K562 (cell line): ENCODE results near the gene C15orf62. TPM values are rescaled to one million over a fixed set of nuclear protein-coding genes. Genes with fewer than 3 reads are reported as not detected.

Experiments
- AFF1 ChIP-seq, 2 experiments: fragments of 450-650 bp; IDR thresholded peaks; 2 replicates each; pipeline ENCODE4 v1.6.1; 2018; ENCODE audit warnings: mild to moderate bottlenecking in 2 of 2, low read depth in 1 of 2; ENCODE audit not compliant: partially characterized antibody in 2 of 2
- ATF3 ChIP-seq, 2 experiments: fragments of 450-650 bp in 1 of 2; sonication (generic) in 1 of 2; formaldehyde crosslinking in 1 of 2; IDR thresholded peaks in 1 of 2; conservative IDR thresholded peaks in 1 of 2; 2 replicates each; pipeline versions ENCODE4 v1.6.1 to v1.8.1; 2016 to 2023; ENCODE audit warnings: mild to moderate bottlenecking in 2 of 2, moderate library complexity in 2 of 2, inconsistent platforms in 1 of 2, missing genetic modification reagents in 1 of 2
- BACH1 ChIP-seq: fragments of 200-800 bp; sonication (Bioruptor generic); IDR thresholded peaks from 2 replicates; pipeline ENCODE4 v1.6.1; 2016; ENCODE audit warnings: missing genetic modification characterization, missing compliant biosample characterization
- C11orf30 ChIP-seq: fragments of 450-650 bp; IDR thresholded peaks from 2 replicates; pipeline ENCODE4 v1.6.1; 2016; ENCODE audit warnings: low read depth, mild to moderate bottlenecking
- CBFA2T2 ChIP-seq: fragments of 450-650 bp; conservative IDR thresholded peaks from 2 replicates; pipeline ENCODE4 v1.6.1; 2017; ENCODE audit warnings: mild to moderate bottlenecking
- E4F1 ChIP-seq: fragments of 250-450 bp; sonication (Bioruptor Pico); IDR thresholded peaks from 2 replicates; pipeline ENCODE4 v1.5.0; 2021; ENCODE audit warnings: mild to moderate bottlenecking, borderline replicate concordance
- ELK1 ChIP-seq: sonication (generic); formaldehyde crosslinking; IDR thresholded peaks from 2 replicates; pipeline ENCODE4 v1.8.1; 2022; ENCODE audit warnings: missing genetic modification reagents
- GATA2 ChIP-seq: sonication (generic); formaldehyde crosslinking; IDR thresholded peaks from 2 replicates; pipeline ENCODE4 v1.4.0; 2020; ENCODE audit warnings: mild to moderate bottlenecking, missing genetic modification reagents
- HNRNPLL ChIP-seq: fragments of 200-400 bp; formaldehyde crosslinking; IDR thresholded peaks from 2 replicates; pipeline ENCODE4 v1.6.1; 2017; ENCODE audit warnings: low read length, low read depth, mild to moderate bottlenecking; ENCODE audit not compliant: poor library complexity, severe bottlenecking
- KLF6 ChIP-seq: fragments of 250-450 bp; sonication (Bioruptor Pico); IDR thresholded peaks from 2 replicates; pipeline ENCODE4 v1.4.0; 2020; ENCODE audit warnings: mild to moderate bottlenecking, moderate library complexity, borderline replicate concordance
- MAFF ChIP-seq: IDR thresholded peaks from 2 replicates; pipeline ENCODE4 v1.6.1; 2012; ENCODE audit warnings: low read length, improper control_type of control experiment
- RBM25 ChIP-seq: fragments of 200-400 bp; formaldehyde crosslinking; IDR thresholded peaks from 2 replicates; pipeline ENCODE4 v1.6.1; 2018; ENCODE audit warnings: low read length, low read depth, moderate library complexity; ENCODE audit not compliant: severe bottlenecking
- SP2 ChIP-seq: IDR thresholded peaks from 2 replicates; pipeline ENCODE4 v1.6.1; 2011; ENCODE audit warnings: mild to moderate bottlenecking, low read depth, low read length, moderate library complexity; ENCODE audit not compliant: poor library complexity, severe bottlenecking; ENCODE audit errors: extremely low read depth
- TCF7L2 ChIP-seq: fragments of 150-350 bp; IDR thresholded peaks from 2 replicates; pipeline ENCODE4 v1.6.1; 2016; ENCODE audit warnings: low read depth, mild to moderate bottlenecking, low read length, moderate library complexity
- ZNF316 ChIP-seq: fragments of 450-650 bp; IDR thresholded peaks from 2 replicates; pipeline ENCODE4 v1.6.1; 2016
- ZNF766 ChIP-seq: fragments of 200-800 bp; sonication (Bioruptor generic); conservative IDR thresholded peaks from 2 replicates; pipeline ENCODE4 v1.6.1; 2016; ENCODE audit warnings: missing genetic modification characterization, missing compliant biosample characterization
- polyA plus RNA-seq, 8 experiments: library from polyadenylated mRNA; depleted of rRNA in 4 of 8; stranded (reverse) in 5 of 8; unstranded in 3 of 8; fragments of >200 nt; fragmentation: Nextera tagmentation in 2 of 8; fragmentation: Illumina TruSeq in 1 of 8; extraction: Ambion mirVana in 2 of 8; extraction: Trizol in 1 of 8; gene quantifications; 2 replicates each; pipeline versions ENCODE4 v1.2.1 to v1.2.3, GENCODE V29; 2011 to 2014; ENCODE audit warnings: inconsistent platforms in 1 of 8, missing spikeins in 1 of 8
- total RNA-seq, 7 experiments: library from RNA; depleted of rRNA in 6 of 7; stranded (reverse); fragments of >200 nt in 6 of 7; fragmentation: Illumina TruSeq in 2 of 7; extraction: Trizol in 2 of 7; gene quantifications; 2 replicates each; pipeline versions ENCODE4 v1.2.1 to v1.2.3, GENCODE V29; 2011 to 2021; ENCODE audit warnings: low replicate concordance in 1 of 7

Gene C15orf62
- total and polyA plus RNA-seq, 9 of the 15 experiments (the other 6 are each of a cell fraction or from before 2014, with no cell fraction given): 0.01 to 0.76 (median 0.30) TPM; not detected in 1

GRCh38 chr15:40793216-40793989, 23.6 kb downstream of the C15orf62 start (continued):
- TF ChIP-seq E4F1 (CRISPR knock-in tag) (no peak), KLF6 (no peak), HNRNPLL (no peak), RBM25 (no peak), SP2 (no peak), ZNF766 (CRISPR knock-in tag) (no peak), C11orf30 (peak; percentile 62), CBFA2T2 (no peak), ZNF316 (peak; percentile 79), TCF7L2 (no peak), GATA2 (CRISPR knock-in tag) (no peak), MAFF (peak; percentile 70; the same call in 1 of the 2 replicates), ELK1 (CRISPR knock-in tag) (no peak), ATF3 (IDR thresholded peaks at IDR 0.05) (peak; percentile 22; the same call in 1 of the 2 replicates), ATF3 (CRISPR knock-in tag; conservative IDR thresholded peaks at IDR 0.05) (no peak), BACH1 (tag) (no peak), AFF1 (IDR thresholded peaks at IDR 0.05; ENCODE audit: low read depth in 1 of 2, partially characterized antibody in 2 of 2) (no peak)
